GM12873 (cell line): ENCODE data around the gene PCDHA4.

ENCODE experiments used
- TF ChIP-seq, protein P1 (sequence below): IDR thresholded peaks from 2 replicates; pipeline ENCODE4 v1.5.1; 2012; ENCODE audit warnings: low read depth, mild to moderate bottlenecking, moderate library complexity, low read length, control low read depth; ENCODE audit not compliant: insufficient read depth; ENCODE audit errors: missing control alignments

Gene PCDHA4

DNA sequence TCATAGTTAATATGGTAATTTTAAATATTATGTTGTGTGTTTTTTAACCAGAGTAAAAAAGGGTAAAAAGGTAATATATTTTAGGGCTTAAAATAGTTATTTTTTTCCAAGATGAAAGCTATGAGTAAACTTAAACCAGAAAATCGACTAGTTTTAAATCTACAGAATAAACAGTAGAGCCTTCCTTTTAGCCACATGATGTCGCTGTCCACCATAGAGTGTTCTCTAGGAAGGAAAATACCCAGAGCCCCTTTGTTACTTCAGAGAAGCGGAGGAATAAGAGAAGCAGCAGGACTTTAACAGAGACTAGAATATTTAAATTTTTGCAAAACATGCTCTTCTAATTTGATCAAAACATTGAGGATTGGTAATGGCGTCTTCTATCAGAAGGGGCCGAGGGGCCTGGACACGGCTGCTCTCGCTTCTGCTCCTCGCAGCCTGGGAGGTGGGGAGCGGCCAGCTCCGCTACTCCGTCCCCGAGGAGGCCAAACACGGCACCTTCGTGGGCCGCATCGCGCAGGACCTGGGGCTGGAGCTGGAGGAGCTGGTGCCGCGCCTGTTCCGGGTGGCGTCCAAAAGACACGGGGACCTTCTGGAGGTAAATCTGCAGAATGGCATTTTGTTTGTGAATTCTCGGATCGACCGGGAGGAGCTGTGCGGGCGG, 12.1 kb upstream of the PCDHA4 start, which contains the start of gene PCDHA2:
Gene PCDHA2 (plus strand): TSS at position 258 of the 664 bp plus-strand sequence.
- TF ChIP-seq, protein P1, sequence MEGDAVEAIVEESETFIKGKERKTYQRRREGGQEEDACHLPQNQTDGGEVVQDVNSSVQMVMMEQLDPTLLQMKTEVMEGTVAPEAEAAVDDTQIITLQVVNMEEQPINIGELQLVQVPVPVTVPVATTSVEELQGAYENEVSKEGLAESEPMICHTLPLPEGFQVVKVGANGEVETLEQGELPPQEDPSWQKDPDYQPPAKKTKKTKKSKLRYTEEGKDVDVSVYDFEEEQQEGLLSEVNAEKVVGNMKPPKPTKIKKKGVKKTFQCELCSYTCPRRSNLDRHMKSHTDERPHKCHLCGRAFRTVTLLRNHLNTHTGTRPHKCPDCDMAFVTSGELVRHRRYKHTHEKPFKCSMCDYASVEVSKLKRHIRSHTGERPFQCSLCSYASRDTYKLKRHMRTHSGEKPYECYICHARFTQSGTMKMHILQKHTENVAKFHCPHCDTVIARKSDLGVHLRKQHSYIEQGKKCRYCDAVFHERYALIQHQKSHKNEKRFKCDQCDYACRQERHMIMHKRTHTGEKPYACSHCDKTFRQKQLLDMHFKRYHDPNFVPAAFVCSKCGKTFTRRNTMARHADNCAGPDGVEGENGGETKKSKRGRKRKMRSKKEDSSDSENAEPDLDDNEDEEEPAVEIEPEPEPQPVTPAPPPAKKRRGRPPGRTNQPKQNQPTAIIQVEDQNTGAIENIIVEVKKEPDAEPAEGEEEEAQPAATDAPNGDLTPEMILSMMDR: no peak

DNA sequence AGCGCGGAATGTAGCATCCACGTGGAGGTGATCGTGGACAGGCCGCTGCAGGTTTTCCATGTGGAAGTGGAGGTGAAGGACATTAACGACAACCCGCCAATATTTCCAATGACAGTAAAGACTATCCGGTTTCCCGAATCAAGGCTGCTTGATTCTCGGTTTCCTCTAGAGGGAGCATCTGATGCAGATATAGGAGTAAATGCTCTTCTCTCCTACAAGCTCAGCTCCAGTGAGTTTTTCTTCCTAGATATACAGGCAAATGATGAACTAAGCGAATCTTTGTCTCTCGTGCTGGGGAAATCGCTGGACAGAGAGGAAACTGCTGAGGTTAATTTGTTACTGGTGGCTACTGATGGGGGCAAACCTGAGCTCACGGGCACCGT, 11.6 kb upstream of the PCDHA4 start:
- TF ChIP-seq, protein P1: peak; percentile 13

DNA sequence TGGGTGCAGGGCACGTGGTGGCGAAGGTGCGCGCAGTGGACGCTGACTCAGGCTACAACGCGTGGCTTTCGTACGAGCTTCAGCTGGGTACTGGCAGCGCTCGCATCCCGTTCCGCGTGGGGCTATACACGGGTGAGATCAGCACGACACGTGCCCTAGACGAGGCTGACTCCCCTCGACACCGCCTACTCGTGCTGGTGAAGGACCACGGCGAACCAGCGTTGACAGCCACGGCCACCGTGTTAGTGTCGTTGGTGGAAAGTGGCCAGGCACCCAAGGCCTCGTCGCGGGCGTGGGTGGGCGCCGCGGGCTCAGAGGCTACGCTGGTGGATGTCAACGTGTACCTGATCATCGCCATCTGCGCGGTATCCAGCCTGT, 10.2 kb upstream of the PCDHA4 start:
- TF ChIP-seq, protein P1: no peak

DNA sequence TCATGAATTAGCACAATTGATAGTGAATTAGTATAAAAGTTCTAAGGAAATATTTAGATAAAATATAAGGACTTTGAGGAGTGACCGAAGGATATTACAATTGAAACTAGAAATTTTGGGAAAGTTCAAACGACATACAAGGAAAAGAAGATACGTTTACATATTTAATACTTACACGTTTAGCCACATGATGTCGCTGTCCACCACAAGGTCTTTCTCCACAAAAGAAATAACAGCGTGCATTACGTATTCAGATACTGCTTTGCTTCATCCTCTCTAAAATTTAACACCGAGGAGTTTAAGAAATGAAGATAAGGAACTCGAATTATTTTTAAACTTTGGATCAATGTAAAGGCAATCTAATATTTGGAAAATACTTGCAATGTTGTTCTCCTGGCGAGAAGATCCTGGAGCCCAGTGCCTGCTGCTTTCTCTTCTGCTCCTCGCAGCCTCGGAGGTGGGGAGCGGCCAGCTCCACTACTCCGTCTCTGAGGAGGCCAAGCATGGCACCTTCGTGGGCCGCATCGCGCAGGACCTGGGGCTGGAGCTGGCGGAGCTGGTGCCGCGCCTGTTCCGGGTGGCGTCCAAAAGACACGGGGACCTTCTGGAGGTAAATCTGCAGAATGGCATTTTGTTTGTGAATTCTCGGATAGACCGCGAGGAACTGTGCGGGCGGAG, 5.9 kb upstream of the PCDHA4 start, which contains the start of gene PCDHA3:
Gene PCDHA3 (plus strand): TSS at position 242 of the 678 bp plus-strand sequence.
- TF ChIP-seq, protein P1: peak; percentile 14

DNA sequence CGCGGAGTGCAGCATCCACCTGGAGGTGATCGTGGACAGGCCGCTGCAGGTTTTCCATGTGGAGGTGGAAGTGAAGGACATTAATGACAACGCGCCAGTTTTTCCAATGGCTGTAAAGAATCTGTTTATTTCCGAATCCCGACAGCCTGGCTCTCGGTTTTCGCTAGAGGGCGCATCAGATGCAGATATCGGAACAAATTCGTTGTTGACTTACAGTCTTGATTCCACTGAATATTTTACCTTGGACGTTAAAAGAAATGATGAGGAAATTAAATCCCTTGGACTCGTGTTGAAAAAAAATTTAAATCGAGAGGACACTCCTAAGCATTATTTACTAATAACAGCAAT, 5.4 kb upstream of the PCDHA4 start:
- TF ChIP-seq, protein P1: no peak

DNA sequence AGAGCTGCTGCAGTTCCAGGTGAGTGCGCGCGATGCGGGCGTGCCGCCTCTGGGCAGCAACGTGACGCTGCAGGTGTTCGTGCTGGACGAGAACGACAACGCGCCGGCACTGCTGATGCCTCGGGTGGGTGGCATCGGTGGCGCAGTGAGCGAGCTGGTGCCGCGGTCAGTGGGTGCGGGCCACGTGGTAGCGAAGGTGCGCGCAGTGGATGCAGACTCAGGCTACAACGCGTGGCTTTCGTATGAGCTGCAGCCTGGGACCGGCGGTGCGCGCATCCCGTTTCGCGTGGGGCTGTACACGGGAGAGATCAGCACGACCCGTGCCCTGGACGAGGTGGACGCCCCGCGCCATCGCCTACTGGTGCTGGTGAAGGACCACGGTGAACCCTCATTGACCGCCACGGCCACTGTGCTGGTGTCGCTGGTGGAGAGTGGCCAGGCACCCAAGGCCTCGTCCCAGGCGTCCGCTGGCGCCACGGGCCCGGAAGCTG, 4.0 kb upstream of the PCDHA4 start:
- TF ChIP-seq, protein P1: no peak

DNA sequence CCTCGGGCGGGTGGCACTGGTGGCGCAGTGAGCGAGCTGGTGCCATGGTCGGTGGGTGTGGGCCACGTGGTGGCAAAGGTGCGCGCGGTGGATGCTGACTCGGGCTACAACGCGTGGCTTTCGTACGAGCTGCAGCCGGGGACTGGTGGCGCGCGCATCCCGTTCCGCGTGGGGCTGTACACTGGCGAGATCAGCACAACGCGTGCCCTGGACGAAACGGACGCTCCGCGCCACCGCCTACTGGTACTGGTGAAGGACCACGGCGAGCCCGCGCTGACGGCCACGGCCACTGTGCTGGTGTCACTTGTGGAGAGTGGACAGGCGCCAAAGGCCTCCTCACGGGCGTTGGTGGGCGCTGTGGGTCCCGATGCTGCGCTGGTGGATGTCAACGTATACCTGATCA, 2.0 kb downstream of the PCDHA4 start:
- TF ChIP-seq, protein P1: no peak
